Activated B cell treated with CpG ODN at 0.5 μM for 24 hours (primary cell): ENCODE measurements around the gene PSMD13. TPM values are rescaled to one million over a fixed set of nuclear protein-coding genes. Genes with fewer than 3 reads are reported as not detected.

Experiments
- ATAC-seq: fragments of 200-7000 bp; cut with Tn5 transposase; one replicate; pipeline ENCODE4 v1.10.0; 2021; ENCODE audit warnings: low read depth, mild to moderate bottlenecking, moderate library complexity
- CTCF ChIA-PET: fragments of 350-600 bp; sonication (Branson Sonifier 250); formaldehyde crosslinking; loops from one replicate; lab custom pipeline; 2021; ENCODE audit warnings: antibody characterized with exemption; lab: Charles Lee
- POLR2A ChIA-PET: fragments of 350-600 bp; sonication (Branson Sonifier 250); formaldehyde crosslinking; loops from one replicate; lab custom pipeline; 2021; ENCODE audit warnings: antibody characterized with exemption; lab: Charles Lee
- DNase-seq: peaks from one replicate; pipeline ENCODE4 v3.0.0; 2022
- H3K27ac Mint-ChIP-seq: one replicate; pipeline ENCODE4 v1.8.0; 2020; ENCODE audit warnings: mixed read lengths
- H3K27me3 Mint-ChIP-seq: one replicate; pipeline ENCODE4 v1.8.0; 2021; ENCODE audit warnings: mixed read lengths
- H3K36me3 Mint-ChIP-seq: one replicate; pipeline ENCODE4 v1.8.0; 2021; ENCODE audit warnings: low read depth, mixed read lengths
- H3K4me1 Mint-ChIP-seq: one replicate; pipeline ENCODE4 v1.8.0; 2021; ENCODE audit warnings: mixed read lengths
- H3K4me3 Mint-ChIP-seq: one replicate; pipeline ENCODE4 v1.8.0; 2020; ENCODE audit warnings: mild to moderate bottlenecking, mixed read lengths
- H3K9me3 Mint-ChIP-seq: one replicate; pipeline ENCODE4 v1.8.0; 2020; ENCODE audit warnings: mixed read lengths
- intact Hi-C: fragments of 100-400 bp; cut with micrococcal nuclease; formaldehyde crosslinking; loops from one replicate; pipeline ENCODE4 v1.15.1; 2024
- total RNA-seq: library from RNA; stranded (reverse); gene quantifications from 2 replicates; pipeline ENCODE4 v1.2.3, GENCODE V29; 2022
- TF ChIP-seq, protein P1 (sequence below): fragments of 200-600 bp; IDR thresholded peaks from one replicate; pipeline ENCODE4 v1.8.0; 2022; ENCODE audit warnings: antibody characterized with exemption, mild to moderate bottlenecking

The PSMD13 gene
- total RNA-seq, 1 donor from 2014 or later: 149 TPM

DNA sequence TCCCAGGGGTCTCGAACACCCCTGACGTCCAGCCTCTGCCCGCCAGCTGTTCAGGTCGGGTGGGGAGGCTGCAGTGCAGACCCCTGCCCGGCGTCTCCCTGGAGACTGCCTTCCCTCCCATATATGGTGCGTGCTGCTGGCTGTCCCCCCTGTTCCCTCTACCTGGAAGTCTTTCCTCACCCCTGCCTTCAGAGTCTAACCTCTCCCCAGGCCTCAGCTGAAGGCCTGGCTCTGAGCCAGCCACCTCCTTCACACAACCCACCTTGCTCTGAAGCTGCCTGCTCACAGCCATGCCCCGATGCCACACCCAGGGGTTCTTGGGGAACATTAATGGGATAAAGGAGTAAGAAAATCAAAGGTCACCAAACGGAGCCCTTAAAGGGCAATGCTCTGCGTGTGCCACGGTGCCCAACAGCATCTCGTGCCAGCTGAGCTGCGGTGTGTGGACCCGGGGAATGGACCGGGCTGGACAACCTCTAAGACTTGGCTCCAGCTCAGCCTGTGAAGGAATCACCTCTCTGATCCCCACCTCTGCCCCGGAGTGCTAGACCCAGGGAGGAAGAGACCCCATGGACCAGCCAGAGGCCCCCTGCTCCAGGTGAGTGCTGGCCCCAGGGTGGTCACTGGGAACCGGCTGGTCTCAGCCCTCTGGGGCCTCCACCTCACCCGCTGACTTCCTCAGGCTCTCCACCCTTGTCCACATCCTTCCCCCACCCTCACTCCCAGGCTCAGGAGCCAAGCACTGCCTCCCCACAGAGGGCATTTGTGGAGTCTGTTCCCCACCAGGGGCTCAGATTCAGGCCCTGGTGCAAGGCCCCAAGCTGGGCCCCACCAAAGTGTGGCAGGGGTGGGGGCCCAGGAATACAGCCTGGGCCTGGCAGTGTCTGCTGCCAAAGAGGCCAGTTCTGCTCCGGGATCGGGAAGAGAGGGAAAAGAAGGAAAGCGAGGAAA, 41.5 kb downstream of the PSMD13 start, which contains the start of gene NLRP6:
Gene NLRP6 (plus strand): TSS at position 407 of the 951 bp plus-strand sequence. CDS start 163 bp downstream, at position 570.
- Mint-ChIP-seq H3K27me3 (peaks cover 18% of the 10 kb centered on the region), H3K4me1 (peaks cover 36% of the 10 kb centered on the region), H3K27ac (peak within 1 kb of the TSS; percentile 62), H3K4me3 (no peak within 1 kb of the TSS), H3K9me3 (peaks cover 3% of the 10 kb centered on the region), H3K36me3 (no peaks in the 10 kb centered on the region)
- DNase-seq (no peak), ATAC-seq (no peak)
- intact Hi-C loops: no loop called here
- TF ChIP-seq, protein P1, sequence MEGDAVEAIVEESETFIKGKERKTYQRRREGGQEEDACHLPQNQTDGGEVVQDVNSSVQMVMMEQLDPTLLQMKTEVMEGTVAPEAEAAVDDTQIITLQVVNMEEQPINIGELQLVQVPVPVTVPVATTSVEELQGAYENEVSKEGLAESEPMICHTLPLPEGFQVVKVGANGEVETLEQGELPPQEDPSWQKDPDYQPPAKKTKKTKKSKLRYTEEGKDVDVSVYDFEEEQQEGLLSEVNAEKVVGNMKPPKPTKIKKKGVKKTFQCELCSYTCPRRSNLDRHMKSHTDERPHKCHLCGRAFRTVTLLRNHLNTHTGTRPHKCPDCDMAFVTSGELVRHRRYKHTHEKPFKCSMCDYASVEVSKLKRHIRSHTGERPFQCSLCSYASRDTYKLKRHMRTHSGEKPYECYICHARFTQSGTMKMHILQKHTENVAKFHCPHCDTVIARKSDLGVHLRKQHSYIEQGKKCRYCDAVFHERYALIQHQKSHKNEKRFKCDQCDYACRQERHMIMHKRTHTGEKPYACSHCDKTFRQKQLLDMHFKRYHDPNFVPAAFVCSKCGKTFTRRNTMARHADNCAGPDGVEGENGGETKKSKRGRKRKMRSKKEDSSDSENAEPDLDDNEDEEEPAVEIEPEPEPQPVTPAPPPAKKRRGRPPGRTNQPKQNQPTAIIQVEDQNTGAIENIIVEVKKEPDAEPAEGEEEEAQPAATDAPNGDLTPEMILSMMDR: no peak
- POLR2A ChIA-PET: interaction anchor here (0.8 to 6.5 kb wide), 8 partner anchors 9 to 170 kb away, joined by 3 to 74 read pairs (median 5); partner anchors contain the start of genes BET1L, PGGHG and RIC8A
- CTCF ChIA-PET: interaction anchor here (0.7 to 3.5 kb wide), 3 partner anchors 27 to 170 kb away, joined by 3 to 21 read pairs (median 3); no protein-coding TSS in a partner anchor

DNA sequence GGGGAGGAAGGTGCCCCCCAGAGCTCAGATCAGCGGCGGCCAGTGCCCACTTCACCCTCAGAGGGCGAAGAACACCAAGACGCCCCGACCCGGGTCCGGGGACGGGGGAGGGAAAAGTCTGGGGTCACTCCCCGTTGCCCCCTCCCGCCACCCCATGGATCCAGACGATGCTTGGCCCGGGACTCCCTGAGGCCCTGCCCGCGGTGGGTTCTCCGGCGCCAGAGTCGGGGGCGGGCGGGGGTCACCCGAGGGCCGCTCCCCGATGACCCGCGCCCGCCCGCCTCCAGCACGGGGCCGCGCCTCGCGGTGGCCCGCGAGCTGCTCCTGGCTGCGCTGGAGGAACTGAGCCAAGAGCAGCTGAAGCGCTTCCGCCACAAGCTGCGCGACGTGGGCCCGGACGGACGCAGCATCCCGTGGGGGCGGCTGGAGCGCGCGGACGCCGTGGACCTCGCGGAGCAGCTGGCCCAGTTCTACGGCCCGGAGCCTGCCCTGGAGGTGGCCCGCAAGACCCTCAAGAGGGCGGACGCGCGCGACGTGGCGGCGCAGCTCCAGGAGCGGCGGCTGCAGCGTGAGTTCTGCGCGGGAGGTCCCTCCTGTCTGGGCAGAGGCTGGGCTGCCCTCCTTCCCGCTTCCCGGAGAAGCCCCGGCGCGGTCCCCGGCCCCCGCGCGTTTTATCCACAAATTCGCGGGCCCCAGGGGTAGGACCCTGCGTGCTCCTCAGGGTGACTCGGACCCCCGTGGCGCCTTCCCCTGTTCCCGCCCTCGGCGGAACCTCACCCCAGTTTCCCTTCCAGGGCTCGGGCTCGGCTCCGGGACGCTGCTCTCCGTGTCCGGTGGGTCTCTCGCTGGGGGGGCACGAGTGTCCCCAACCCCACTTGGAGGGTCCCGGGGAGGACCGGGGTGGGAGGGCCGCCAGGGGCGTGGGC, 42.5 kb downstream of the PSMD13 start:
- intact Hi-C loops: no loop called here
- Mint-ChIP-seq H3K36me3 (no peaks in the 10 kb centered on the region), H3K4me3 (no peak overlapping the region), H3K9me3 (peaks cover 3% of the 10 kb centered on the region), H3K4me1 (peaks cover 36% of the 10 kb centered on the region), H3K27ac (no peak overlapping the region), H3K27me3 (peaks cover 18% of the 10 kb centered on the region)
- peak; percentile 48 for ATAC-seq
- CTCF ChIA-PET: interaction anchor here (0.7 to 3.5 kb wide), 6 partner anchors 26 to 169 kb away, joined by 3 to 21 read pairs (median 3); no protein-coding TSS in a partner anchor
- POLR2A ChIA-PET: interaction anchor here (0.7 to 6.5 kb wide), 10 partner anchors 8 to 72 kb away, joined by 3 to 74 read pairs (median 5); partner anchors contain the start of genes BET1L, PGGHG and RIC8A
- TF ChIP-seq, protein P1: no peak
- no peak for DNase-seq

DNA sequence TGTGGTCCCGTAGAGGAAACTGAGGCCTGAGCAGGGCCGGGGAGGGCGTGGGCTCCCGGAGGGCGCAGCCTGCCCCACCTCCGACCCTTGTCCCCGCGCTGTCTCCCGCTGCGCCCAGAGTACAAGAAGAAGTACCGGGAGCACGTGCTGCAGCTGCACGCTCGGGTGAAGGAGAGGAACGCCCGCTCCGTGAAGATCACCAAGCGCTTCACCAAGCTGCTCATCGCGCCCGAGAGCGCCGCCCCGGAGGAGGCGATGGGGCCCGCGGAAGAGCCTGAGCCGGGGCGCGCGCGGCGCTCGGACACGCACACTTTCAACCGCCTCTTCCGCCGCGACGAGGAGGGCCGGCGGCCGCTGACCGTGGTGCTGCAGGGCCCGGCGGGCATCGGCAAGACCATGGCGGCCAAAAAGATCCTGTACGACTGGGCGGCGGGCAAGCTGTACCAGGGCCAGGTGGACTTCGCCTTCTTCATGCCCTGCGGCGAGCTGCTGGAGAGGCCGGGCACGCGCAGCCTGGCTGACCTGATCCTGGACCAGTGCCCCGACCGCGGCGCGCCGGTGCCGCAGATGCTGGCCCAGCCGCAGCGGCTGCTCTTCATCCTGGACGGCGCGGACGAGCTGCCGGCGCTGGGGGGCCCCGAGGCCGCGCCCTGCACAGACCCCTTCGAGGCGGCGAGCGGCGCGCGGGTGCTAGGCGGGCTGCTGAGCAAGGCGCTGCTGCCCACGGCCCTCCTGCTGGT, 43.4 kb downstream of the PSMD13 start:
- intact Hi-C loops: loop anchor here (1.0 kb wide), 3 partner anchors 8 to 29 kb away; no protein-coding TSS in a partner anchor
- Mint-ChIP-seq H3K27me3 (peaks cover 20% of the 10 kb centered on the region), H3K36me3 (no peaks in the 10 kb centered on the region), H3K27ac (no peak overlapping the region), H3K4me3 (peak overlapping the region; percentile 74), H3K4me1 (peaks cover 31% of the 10 kb centered on the region), H3K9me3 (peaks cover 3% of the 10 kb centered on the region)
- peak; percentile 71 for ATAC-seq
- DNase-seq: peak; percentile 43
- ChIA-PET CTCF (interaction anchor here (0.8 to 3.5 kb wide), 4 partner anchors 25 to 117 kb away, joined by 3 to 21 read pairs (median 3); no protein-coding TSS in a partner anchor), POLR2A (interaction anchor here (0.6 to 6.5 kb wide), 10 partner anchors 10 to 75 kb away, joined by 3 to 74 read pairs (median 8); partner anchors contain the start of genes BET1L, PGGHG and RIC8A)
- TF ChIP-seq, protein P1: no peak

DNA sequence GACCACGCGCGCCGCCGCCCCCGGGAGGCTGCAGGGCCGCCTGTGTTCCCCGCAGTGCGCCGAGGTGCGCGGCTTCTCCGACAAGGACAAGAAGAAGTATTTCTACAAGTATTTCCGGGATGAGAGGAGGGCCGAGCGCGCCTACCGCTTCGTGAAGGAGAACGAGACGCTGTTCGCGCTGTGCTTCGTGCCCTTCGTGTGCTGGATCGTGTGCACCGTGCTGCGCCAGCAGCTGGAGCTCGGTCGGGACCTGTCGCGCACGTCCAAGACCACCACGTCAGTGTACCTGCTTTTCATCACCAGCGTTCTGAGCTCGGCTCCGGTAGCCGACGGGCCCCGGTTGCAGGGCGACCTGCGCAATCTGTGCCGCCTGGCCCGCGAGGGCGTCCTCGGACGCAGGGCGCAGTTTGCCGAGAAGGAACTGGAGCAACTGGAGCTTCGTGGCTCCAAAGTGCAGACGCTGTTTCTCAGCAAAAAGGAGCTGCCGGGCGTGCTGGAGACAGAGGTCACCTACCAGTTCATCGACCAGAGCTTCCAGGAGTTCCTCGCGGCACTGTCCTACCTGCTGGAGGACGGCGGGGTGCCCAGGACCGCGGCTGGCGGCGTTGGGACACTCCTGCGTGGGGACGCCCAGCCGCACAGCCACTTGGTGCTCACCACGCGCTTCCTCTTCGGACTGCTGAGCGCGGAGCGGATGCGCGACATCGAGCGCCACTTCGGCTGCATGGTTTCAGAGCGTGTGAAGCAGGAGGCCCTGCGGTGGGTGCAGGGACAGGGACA, 44.1 kb downstream of the PSMD13 start:
- H3K27ac Mint-ChIP-seq: no peak overlapping the region
- TF ChIP-seq, protein P1: no peak
- peaks cover 26% of the 10 kb centered on the region for H3K4me1 Mint-ChIP-seq
- ATAC-seq (peak; percentile 64), DNase-seq (no peak)
- ChIA-PET POLR2A (interaction anchor here (0.6 to 6.5 kb wide), 8 partner anchors 9 to 73 kb away, joined by 3 to 74 read pairs (median 4); partner anchors contain the start of genes BET1L, IFITM5, PGGHG and RIC8A), CTCF (interaction anchor here (3.5 kb wide), 1 partner anchor 30 kb away, joined by 21 read pairs; no protein-coding TSS in a partner anchor)
- H3K4me3 Mint-ChIP-seq: peak overlapping the region; percentile 71
- peaks cover 26% of the 10 kb centered on the region for H3K27me3 Mint-ChIP-seq
- peaks cover 3% of the 10 kb centered on the region for H3K9me3 Mint-ChIP-seq
- no peaks in the 10 kb centered on the region for H3K36me3 Mint-ChIP-seq
- intact Hi-C loops: loop anchor here (1.0 kb wide), 3 partner anchors 7 to 30 kb away; no protein-coding TSS in a partner anchor
